Purkinje cell (primary cell): ENCODE measurements around the gene HHEX. TPM values are rescaled to one million over a fixed set of nuclear protein-coding genes. Genes with fewer than 3 reads are reported as not detected.

ENCODE experiments used
- polyA plus RNA-seq: library from polyadenylated mRNA; unstranded; fragments of >200 nt; fragmentation: Nextera tagmentation; gene quantifications from 2 replicates; pipeline ENCODE4 v1.2.1, GENCODE V29; 2014

HHEX gene
- 1.2 TPM in 1 of 2 replicates, not detected in the other for polyA plus RNA-seq

DNA sequence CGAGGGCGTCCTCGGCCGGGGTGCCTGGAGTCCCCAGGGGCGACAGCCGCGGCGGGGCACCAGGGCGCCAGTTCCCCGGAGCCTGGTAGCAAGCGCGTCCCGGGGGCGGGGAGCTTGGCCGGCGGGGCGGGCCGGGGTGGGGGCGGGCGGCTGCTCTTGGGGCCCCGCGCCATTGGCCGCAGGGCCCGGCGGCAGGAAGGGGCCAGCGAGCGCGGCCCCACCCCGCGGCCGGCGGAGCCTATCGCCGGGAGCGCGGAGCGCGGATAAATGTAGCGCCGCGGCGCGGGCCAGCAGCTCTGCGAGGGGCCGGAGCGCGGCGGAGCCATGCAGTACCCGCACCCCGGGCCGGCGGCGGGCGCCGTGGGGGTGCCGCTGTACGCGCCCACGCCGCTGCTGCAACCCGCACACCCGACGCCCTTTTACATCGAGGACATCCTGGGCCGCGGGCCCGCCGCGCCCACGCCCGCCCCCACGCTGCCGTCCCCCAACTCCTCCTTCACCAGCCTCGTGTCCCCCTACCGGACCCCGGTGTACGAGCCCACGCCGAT is at the start of gene HHEX:
Gene HHEX, plus strand, starts transcription at position 293 of the 548 bp plus-strand sequence. Its CDS starts 32 bp downstream, at position 325.

Other genes starting within 250 kb of the HHEX start
- 7.7 and 10.5 TPM in 2 replicates for gene IDE, start 115.9 kb upstream of the HHEX start, polyA plus RNA-seq
- gene KIF11, start 96.8 kb upstream of the HHEX start, polyA plus RNA-seq: 0.75 and 1.0 TPM in 2 replicates
- 24.8 and 25.7 TPM in 2 replicates for gene EXOC6, start 158.6 kb downstream of the HHEX start, polyA plus RNA-seq